Testis (tissue), 3 donors: Measurements from ENCODE around the gene MINK1. TPM values are rescaled to one million over a fixed set of nuclear protein-coding genes. Genes with fewer than 3 reads are reported as not detected.

ENCODE experiments used
- DNase-seq: peaks from one replicate; pipeline ENCODE4 v3.0.0-alpha.2; 2019
- H3K27ac ChIP-seq, 2 donors: fragments of 200-600 bp; sonication (generic); one replicate each; pipeline ENCODE4 v1.5.1; 2019
- H3K27me3 ChIP-seq: fragments of 200-600 bp; sonication (generic); one replicate; pipeline ENCODE4 v1.5.1; 2019
- H3K36me3 ChIP-seq: fragments of 200-600 bp; sonication (generic); one replicate; pipeline ENCODE4 v1.5.1; 2017; ENCODE audit warnings: low read depth; ENCODE audit errors: missing control alignments
- H3K4me1 ChIP-seq: fragments of 200-600 bp; sonication (generic); one replicate; pipeline ENCODE4 v1.5.1; 2019
- H3K4me3 ChIP-seq, 2 donors: fragments of 200-600 bp; sonication (generic); one replicate each; pipeline ENCODE4 v1.5.1; 2017 to 2019
- H3K9me3 ChIP-seq: fragments of 200-600 bp; sonication (generic); one replicate; pipeline ENCODE4 v1.5.1; 2017
- CTCF ChIP-seq, 3 experiments: fragments of 450-650 bp in 2 of 3; fragments of 200-600 bp in 1 of 3; sonication (generic) in 1 of 3; IDR thresholded peaks; one replicate each; pipeline ENCODE4 v1.5.1; 2016 to 2019; ENCODE audit warnings: antibody characterized with exemption in 3 of 3, mild to moderate bottlenecking in 2 of 3, moderate library complexity in 1 of 3
- POLR2A ChIP-seq: fragments of 450-650 bp; IDR thresholded peaks from one replicate; pipeline ENCODE4 v1.6.1; 2017; ENCODE audit warnings: antibody characterized with exemption, mild to moderate bottlenecking, moderate library complexity
- WGBS, 2 donors: methylation state at CpG; one replicate each; pipeline ENCODE4 v1.1.5; 2018; 5-methylcytosine and 5-hydroxymethylcytosine counted together
- intact Hi-C: fragments of 100-400 bp; cut with DNase I; formaldehyde crosslinking; loops from one replicate; pipeline ENCODE4 v1.15.1; 2023; ENCODE audit warnings: low total_unique reads
- polyA plus RNA-seq: library from polyadenylated mRNA; stranded (reverse); fragments of 350-450 nt; fragmentation: Illumina TruSeq; extraction: RNeasy Lipid Tissue Mini Kit (QIAGEN cat#74804); gene quantifications from one replicate; pipeline ENCODE4 v1.2.3, GENCODE V29; 2014; ENCODE audit warnings: low read depth, low replicate concordance; ENCODE audit not compliant: insufficient read depth
- total RNA-seq, 2 donors: library from RNA; depleted of rRNA; stranded (reverse); fragments of >200 nt; gene quantifications; one replicate each; pipeline ENCODE4 v1.2.3, GENCODE V29; 2016

Gene MINK1
- total and polyA plus RNA-seq, 3 donors from 2014 or later, result 77.4 to 142 (median 135) TPM

- Histone ChIP-seq H3K4me3 (peak overlapping the region; percentile 39 to 74), H3K36me3 (no peaks in the 10 kb centered on the region), H3K9me3 (no peaks in the 10 kb centered on the region), H3K27ac (peak overlapping the region in 1 of 2 donors; percentile 66), H3K4me1 (peaks cover 7% of the 10 kb centered on the region), H3K27me3 (no peaks in the 10 kb centered on the region)
- intact Hi-C loops, result no loop called here
- DNase-seq, result no peak
- WGBS, 2 donors, result 2 to 5% methylated on average over 16 of the region's 16 CpGs
- TF ChIP-seq POLR2A, result no peak
- no peak for TF ChIP-seq CTCF (IDR thresholded peaks at IDR 0.05)
Observed at GRCh38 chr17:4806456-4806776, 26.7 kb upstream of the MINK1 start.

- H3K9me3 ChIP-seq, result no peaks in the 10 kb centered on the region
Observed at GRCh38 chr17:4806777-4807604, 26.1 kb upstream of the MINK1 start, which contains the start of gene PLD2. TSS of gene PLD2 (plus strand) at chr17:4807152. CDS start at chr17:4807773, 621 bp downstream.

GRCh38 chr17:4807605-4808377 lies 25.3 kb upstream of the MINK1 start:
- Histone ChIP-seq H3K36me3 (no peaks in the 10 kb centered on the region), H3K4me3 (peak overlapping the region; percentile 74 to 87), H3K27ac (peak overlapping the region; percentile 66 to 70), H3K27me3 (no peaks in the 10 kb centered on the region), H3K9me3 (no peaks in the 10 kb centered on the region), H3K4me1 (peaks cover 7% of the 10 kb centered on the region)
- intact Hi-C loops, result no loop called here
- no peak for TF ChIP-seq POLR2A
- TF ChIP-seq CTCF (IDR thresholded peaks at IDR 0.05), result no peak
- 22 to 27% methylated on average over 23 to 31 of the region's 32 CpGs for WGBS, 2 donors
- DNase-seq, result no peak

More at GRCh38 chr17:4806777-4807604, 26.1 kb upstream of the MINK1 start, which contains the start of gene PLD2:
- Histone ChIP-seq H3K27me3 (no peaks in the 10 kb centered on the region), H3K4me1 (peaks cover 7% of the 10 kb centered on the region), H3K4me3 (peak within 1 kb of the TSS; percentile 74 to 87), H3K27ac (peak within 1 kb of the TSS; percentile 66 to 70), H3K36me3 (no peaks in the 10 kb centered on the region)
- peak; percentile 90 for DNase-seq
- WGBS, 2 donors, result 0 to 1% methylated on average over 11 to 84 of the region's 106 CpGs
- intact Hi-C loops, result no loop called here
- TF ChIP-seq POLR2A (no peak), CTCF (IDR thresholded peaks at IDR 0.05) (no peak)

- WGBS, 2 donors, result 45 to 62% methylated on average over 6 of the region's 6 CpGs
- peaks cover 7% of the 10 kb centered on the region for H3K4me1 ChIP-seq
- no peak overlapping the region for H3K4me3 ChIP-seq
- no peaks in the 10 kb centered on the region for H3K36me3 ChIP-seq
- H3K27me3 ChIP-seq, result no peaks in the 10 kb centered on the region
- no peak for TF ChIP-seq POLR2A
- TF ChIP-seq CTCF (IDR thresholded peaks at IDR 0.05), result no peak
- DNase-seq, result peak; percentile 61
- no peaks in the 10 kb centered on the region for H3K9me3 ChIP-seq
- H3K27ac ChIP-seq, result no peak overlapping the region
- intact Hi-C loops, result no loop called here
Observed at GRCh38 chr17:4808378-4808767, 24.8 kb upstream of the MINK1 start.
